Measurements from ENCODE around the gene TEX19.

- TF ChIP-seq POLR2A (IDR thresholded peaks at IDR 0.05; ENCODE audit: low read depth, low read length) (no peak), CTCF (conservative IDR thresholded peaks at IDR 0.05; ENCODE audit: low read depth, low read length) (no peak)
Observed at GRCh38 chr17:82400206-82400605, 41.2 kb downstream of the TEX19 start.

Data from IMR-90 (cell line).